Mucosa of stomach (tissue), 1 donor: ENCODE data around the gene GOLGA2.

ENCODE experiments used
- H3K27me3 ChIP-seq: one replicate; pipeline ENCODE4 v1.7.0; 2013; ENCODE audit warnings: mild to moderate bottlenecking, low read length; ENCODE audit not compliant: control insufficient read depth, insufficient read depth
- H3K36me3 ChIP-seq: one replicate; pipeline ENCODE4 v1.7.0; 2013; ENCODE audit warnings: low read length; ENCODE audit not compliant: control insufficient read depth, insufficient read depth
- H3K4me1 ChIP-seq: one replicate; pipeline ENCODE4 v1.7.0; 2013; ENCODE audit warnings: mild to moderate bottlenecking, low read length; ENCODE audit not compliant: control insufficient read depth, insufficient read depth
- H3K4me3 ChIP-seq: one replicate; pipeline ENCODE4 v1.7.0; 2013; ENCODE audit warnings: low read length
- H3K9ac ChIP-seq: one replicate; pipeline ENCODE4 v1.7.0; 2013; ENCODE audit warnings: mild to moderate bottlenecking, low read length, moderate library complexity
- H3K9me3 ChIP-seq: one replicate; pipeline ENCODE4 v1.7.0; 2013; ENCODE audit warnings: mild to moderate bottlenecking, low read length, moderate library complexity; ENCODE audit not compliant: control insufficient read depth
- donor health status: Pancreatic carcinoma.

GOLGA2 gene

GRCh38 chr9:128222880-128223670, 52.7 kb downstream of the GOLGA2 start:
- Histone ChIP-seq H3K4me3 (no peak overlapping the region), H3K36me3 (no peaks in the 10 kb centered on the region), H3K9me3 (no peaks in the 10 kb centered on the region), H3K27me3 (peaks cover 6% of the 10 kb centered on the region), H3K4me1 (peaks cover 6% of the 10 kb centered on the region), H3K9ac (no peak overlapping the region)

GRCh38 chr9:128222026-128222425, 53.8 kb downstream of the GOLGA2 start:
- Histone ChIP-seq H3K27me3 (peaks cover 6% of the 10 kb centered on the region), H3K36me3 (no peaks in the 10 kb centered on the region), H3K9ac (no peak overlapping the region), H3K4me1 (peaks cover 8% of the 10 kb centered on the region), H3K4me3 (no peak overlapping the region), H3K9me3 (no peaks in the 10 kb centered on the region)

GRCh38 chr9:128219831-128220230, 56.0 kb downstream of the GOLGA2 start:
- Histone ChIP-seq H3K36me3 (no peaks in the 10 kb centered on the region), H3K9ac (no peak overlapping the region)

GRCh38 chr9:128218518-128219389, 57.1 kb downstream of the GOLGA2 start:
- Histone ChIP-seq H3K4me3 (no peak overlapping the region), H3K36me3 (no peaks in the 10 kb centered on the region), H3K27me3 (no peaks in the 10 kb centered on the region), H3K9me3 (no peaks in the 10 kb centered on the region), H3K4me1 (peaks cover 8% of the 10 kb centered on the region), H3K9ac (peak overlapping the region; percentile 15)

More at GRCh38 chr9:128219831-128220230, 56.0 kb downstream of the GOLGA2 start:
- Histone ChIP-seq H3K4me3 (no peak overlapping the region), H3K9me3 (no peaks in the 10 kb centered on the region), H3K4me1 (peaks cover 8% of the 10 kb centered on the region), H3K27me3 (peaks cover under 1% of the 10 kb centered on the region)

GRCh38 chr9:128218172-128218517, 57.7 kb downstream of the GOLGA2 start:
- Histone ChIP-seq H3K27me3 (no peaks in the 10 kb centered on the region), H3K36me3 (no peaks in the 10 kb centered on the region), H3K9me3 (no peaks in the 10 kb centered on the region), H3K9ac (peak overlapping the region; percentile 15), H3K4me1 (peaks cover 8% of the 10 kb centered on the region), H3K4me3 (no peak overlapping the region)

- H3K9me3 ChIP-seq, result no peaks in the 10 kb centered on the region
- peaks cover 15% of the 10 kb centered on the region for H3K4me1 ChIP-seq
Measured at GRCh38 chr9:128216781-128217553, 58.8 kb downstream of the GOLGA2 start.

GRCh38 chr9:128215491-128216409, 60.1 kb downstream of the GOLGA2 start:
- Histone ChIP-seq H3K36me3 (no peaks in the 10 kb centered on the region), H3K27me3 (no peaks in the 10 kb centered on the region), H3K4me3 (no peak overlapping the region), H3K9me3 (no peaks in the 10 kb centered on the region), H3K9ac (no peak overlapping the region), H3K4me1 (peaks cover 27% of the 10 kb centered on the region)

More at GRCh38 chr9:128216781-128217553, 58.8 kb downstream of the GOLGA2 start:
- Histone ChIP-seq H3K9ac (no peak overlapping the region), H3K27me3 (no peaks in the 10 kb centered on the region), H3K36me3 (no peaks in the 10 kb centered on the region), H3K4me3 (no peak overlapping the region)

- Histone ChIP-seq H3K4me1 (peaks cover 27% of the 10 kb centered on the region), H3K9ac (no peak overlapping the region), H3K36me3 (no peaks in the 10 kb centered on the region), H3K4me3 (no peak overlapping the region), H3K9me3 (no peaks in the 10 kb centered on the region), H3K27me3 (no peaks in the 10 kb centered on the region)
Measured at GRCh38 chr9:128214571-128215490, 61.0 kb downstream of the GOLGA2 start.

GRCh38 chr9:128213746-128214497, 61.9 kb downstream of the GOLGA2 start:
- Histone ChIP-seq H3K36me3 (no peaks in the 10 kb centered on the region), H3K27me3 (no peaks in the 10 kb centered on the region), H3K4me1 (peaks cover 27% of the 10 kb centered on the region), H3K9me3 (no peaks in the 10 kb centered on the region), H3K9ac (no peak overlapping the region), H3K4me3 (no peak overlapping the region)

- Histone ChIP-seq H3K27me3 (no peaks in the 10 kb centered on the region), H3K36me3 (no peaks in the 10 kb centered on the region), H3K4me1 (peaks cover 19% of the 10 kb centered on the region), H3K9me3 (no peaks in the 10 kb centered on the region), H3K9ac (no peak overlapping the region), H3K4me3 (no peak overlapping the region)
Measured at GRCh38 chr9:128211981-128212281, 63.9 kb downstream of the GOLGA2 start.
